ENCODE results near the gene CBLB.

GRCh38 chr3:105863608-105864007 lies 5.2 kb downstream of the CBLB start:
- TF ChIP-seq CTCF (IDR thresholded peaks at IDR 0.05) (no peak), POLR2A (IDR thresholded peaks at IDR 0.05) (no peak)
